GM18867 (cell line): ENCODE data around the gene CACNG5.

ENCODE experiments used
- ATAC-seq: cut with Tn5 transposase; IDR thresholded peaks from one replicate; pipeline ENCODE4 v1.9.1; 2021; ENCODE audit warnings: mild to moderate bottlenecking, moderate library complexity; ENCODE audit not compliant: unreplicated experiment

Gene CACNG5

DNA sequence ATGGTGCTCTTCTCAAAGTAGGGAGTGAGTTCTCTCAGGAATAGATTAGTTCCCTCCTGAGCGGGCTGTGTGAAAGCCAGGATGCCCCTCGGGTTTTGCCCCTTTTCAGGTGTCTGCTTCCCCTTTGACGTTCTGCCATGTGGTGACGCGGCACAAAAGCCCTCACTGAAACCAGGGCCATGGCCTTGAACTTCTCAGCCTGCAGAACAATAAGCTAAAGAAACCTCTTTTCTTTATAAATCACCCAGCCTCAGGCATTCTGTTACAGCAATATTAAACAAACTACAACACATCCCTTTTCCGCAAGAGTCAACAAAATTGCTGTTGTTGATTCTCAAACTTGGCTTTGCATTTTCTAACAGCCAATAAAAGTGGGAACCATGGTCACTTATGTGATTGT is 15.5 kb upstream of the CACNG5 start:
- no peak for ATAC-seq

- no peak for ATAC-seq
Observed at GRCh38 chr17:66822009-66822408, 12.9 kb upstream of the CACNG5 start.

- no peak for ATAC-seq
Observed at GRCh38 chr17:66826856-66827255, 8.1 kb upstream of the CACNG5 start.

- no peak for ATAC-seq
Observed at GRCh38 chr17:66829386-66829864, 5.5 kb upstream of the CACNG5 start.

GRCh38 chr17:66829883-66830282 is 5.0 kb upstream of the CACNG5 start:
- no peak for ATAC-seq

- ATAC-seq = no peak
Observed at GRCh38 chr17:66830451-66830850, 4.5 kb upstream of the CACNG5 start.

DNA sequence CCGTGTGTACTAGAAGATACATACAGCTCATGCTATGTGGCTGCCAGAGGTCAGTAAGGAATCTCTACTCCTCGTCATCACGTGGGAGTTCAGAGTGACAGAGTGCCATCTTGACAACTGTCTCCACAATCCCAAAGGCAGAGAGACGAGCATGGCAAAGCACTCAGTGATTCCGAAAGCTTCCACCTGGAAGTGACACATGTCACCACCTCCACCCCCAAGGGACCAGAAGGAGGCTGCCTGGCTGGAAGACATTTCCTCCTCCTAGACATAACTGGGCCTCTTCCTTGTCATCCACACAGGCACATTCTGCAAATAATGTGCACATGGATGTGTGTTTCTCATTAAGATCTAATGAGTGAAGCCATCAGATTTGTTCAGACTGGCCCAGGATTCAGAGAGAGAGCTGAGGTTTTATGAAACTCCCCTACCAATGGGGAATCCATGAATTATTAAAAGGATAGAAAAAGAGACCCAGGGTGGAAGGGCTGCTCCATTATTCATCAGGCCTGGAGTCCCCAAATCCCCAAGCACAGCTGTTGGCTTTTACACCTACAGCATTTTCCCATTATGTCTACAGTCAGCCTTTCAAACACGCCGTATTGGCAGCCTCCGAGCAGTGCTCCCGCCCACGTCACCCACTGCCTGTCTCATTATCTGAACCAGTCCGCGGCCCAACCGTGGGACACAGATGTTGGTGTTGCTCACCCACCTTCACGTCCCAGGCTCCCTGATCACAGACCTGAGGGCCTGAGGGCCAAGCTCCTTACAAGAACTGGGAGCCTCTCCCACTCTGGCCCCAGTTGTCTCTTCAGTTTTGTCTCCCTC is 3.3 kb upstream of the CACNG5 start:
- no peak for ATAC-seq

DNA sequence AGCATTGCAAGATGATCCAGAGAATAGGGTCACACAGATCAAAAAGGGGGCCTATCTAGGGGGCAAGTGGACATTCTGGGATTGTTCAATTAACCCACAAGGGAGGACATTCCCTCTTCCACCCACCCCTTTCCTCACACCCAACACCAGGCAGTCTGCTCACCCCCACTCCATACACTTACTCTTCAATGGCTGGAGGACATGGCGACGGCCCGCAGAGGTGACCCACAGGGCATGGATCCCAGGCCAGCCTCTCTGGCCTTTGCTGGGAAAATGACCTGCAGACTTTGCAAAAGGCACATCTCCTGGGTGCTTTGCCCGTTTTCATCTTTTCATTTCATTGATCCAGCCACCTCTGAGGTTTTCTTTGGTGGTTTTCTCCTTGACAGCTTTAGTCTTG is 1.7 kb upstream of the CACNG5 start:
- no peak for ATAC-seq

DNA sequence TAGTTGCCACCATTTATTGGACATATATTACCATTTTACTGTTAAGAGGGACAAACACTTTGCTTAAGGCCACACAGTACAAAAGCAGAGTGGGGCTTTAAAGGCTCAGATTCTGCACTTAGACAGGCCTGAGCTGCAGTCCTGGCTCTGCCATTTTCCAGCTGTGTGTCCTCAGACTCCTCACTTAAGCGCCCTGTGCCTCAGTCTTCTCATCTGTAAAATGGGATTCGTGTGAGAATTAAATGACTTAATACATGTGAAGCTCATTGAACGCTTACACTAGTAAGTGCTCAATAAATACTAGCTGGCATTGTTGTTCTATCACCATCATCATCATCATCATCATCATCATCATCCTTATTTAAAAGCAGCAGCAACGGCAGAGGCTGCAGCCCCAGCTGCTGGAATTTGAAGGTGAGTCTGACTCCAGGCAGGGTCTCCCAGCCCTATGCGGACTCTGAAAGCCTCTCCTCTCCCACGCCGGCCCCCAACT is 445 bp upstream of the CACNG5 start:
- ATAC-seq = no peak

- no peak for ATAC-seq
Observed at GRCh38 chr17:66835476-66835875, 559 bp downstream of the CACNG5 start.

DNA sequence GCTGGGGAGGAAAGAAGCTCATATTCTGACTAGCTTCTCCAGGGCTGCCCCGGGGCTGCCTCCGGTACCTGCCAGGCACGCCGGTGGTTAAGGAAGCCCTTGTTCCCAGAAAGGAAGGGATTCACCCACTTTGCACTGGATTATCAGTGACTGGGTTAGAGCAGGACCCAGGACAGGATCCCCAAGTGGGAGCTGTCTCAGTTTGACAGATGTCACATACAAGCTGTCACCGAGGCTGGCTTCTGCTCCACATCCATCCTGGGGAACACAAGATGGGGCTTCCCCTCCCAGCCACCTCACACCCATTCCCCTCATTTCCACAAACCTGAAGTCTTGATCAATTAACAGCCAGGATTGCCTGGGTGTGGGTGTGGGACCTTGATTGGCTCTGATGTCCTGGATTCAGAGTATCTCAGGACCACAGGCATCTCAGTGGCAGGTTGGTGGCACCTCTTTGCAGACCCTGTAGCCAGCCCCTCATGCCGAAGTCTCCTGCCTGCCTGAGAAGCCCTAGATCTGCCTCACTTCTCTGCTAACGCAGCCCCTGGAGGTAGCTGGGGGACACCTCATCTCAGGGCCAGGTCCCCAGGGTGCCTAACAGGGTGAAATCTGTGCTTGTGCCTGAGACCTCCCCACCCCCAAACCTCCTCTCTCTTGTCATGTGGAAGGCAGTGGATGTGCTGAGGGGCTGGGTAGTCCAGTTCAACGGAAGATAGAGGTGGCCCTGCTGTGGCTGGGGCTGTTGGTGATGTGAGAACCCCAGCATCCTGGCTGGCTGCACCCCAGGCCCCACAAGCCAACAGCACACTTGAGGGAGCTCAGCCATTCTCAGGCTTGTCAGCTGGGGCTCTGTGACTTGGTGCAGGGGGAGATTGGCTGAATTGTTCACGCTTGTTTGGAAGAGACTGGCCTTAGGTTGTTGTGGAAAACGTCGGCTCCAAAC is 1.4 kb downstream of the CACNG5 start:
- ATAC-seq = no peak

DNA sequence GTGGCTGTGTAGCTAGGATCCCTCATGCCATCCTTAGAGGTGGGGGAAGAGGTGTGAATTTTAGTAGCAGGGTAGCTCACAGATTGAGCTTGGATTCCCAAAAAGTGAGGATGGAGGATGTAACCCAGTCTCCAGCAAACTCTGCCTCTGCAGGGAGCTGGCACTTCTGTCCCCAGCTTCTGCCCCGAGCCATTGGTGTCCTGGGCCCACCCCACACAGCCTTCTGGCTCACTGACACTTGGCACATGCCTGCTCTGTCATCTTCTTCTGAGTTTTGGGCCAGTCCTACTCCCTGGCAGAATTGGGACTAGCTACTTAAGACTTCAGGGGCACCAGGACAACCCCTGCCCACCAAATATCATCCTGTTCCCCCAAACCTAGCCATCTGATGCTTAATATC is 2.3 kb downstream of the CACNG5 start:
- ATAC-seq = no peak

GRCh38 chr17:66837885-66838665 is 3.2 kb downstream of the CACNG5 start:
- no peak for ATAC-seq

GRCh38 chr17:66839616-66840015 is 4.7 kb downstream of the CACNG5 start:
- no peak for ATAC-seq

GRCh38 chr17:66840061-66840460 is 5.1 kb downstream of the CACNG5 start:
- ATAC-seq = no peak

GRCh38 chr17:66841328-66841727 is 6.4 kb downstream of the CACNG5 start:
- ATAC-seq = no peak

GRCh38 chr17:66841744-66842143 is 6.8 kb downstream of the CACNG5 start:
- no peak for ATAC-seq

GRCh38 chr17:66842505-66842904 is 7.6 kb downstream of the CACNG5 start:
- no peak for ATAC-seq

DNA sequence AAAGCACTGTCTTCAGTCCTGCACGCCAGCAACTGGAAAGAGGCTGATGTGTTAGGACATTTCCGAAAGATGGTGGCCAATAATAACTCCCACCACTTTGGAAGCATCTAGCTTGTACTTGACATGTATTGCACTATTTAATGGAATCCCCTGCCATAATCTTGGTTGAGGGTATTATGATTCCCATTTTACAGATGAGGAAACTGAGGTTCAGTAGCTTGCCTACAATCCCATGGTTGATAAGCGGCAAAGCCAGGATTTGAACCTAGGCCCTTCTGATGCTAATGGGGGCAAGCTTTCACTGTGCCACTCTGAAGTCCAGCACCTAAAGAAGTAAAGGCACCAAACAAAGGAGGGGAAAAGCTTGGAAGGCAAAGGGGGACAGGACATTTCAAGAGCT is 8.0 kb downstream of the CACNG5 start:
- no peak for ATAC-seq

- ATAC-seq = no peak
Observed at GRCh38 chr17:66843627-66844026, 8.7 kb downstream of the CACNG5 start.

- no peak for ATAC-seq
Observed at GRCh38 chr17:66847704-66848103, 12.8 kb downstream of the CACNG5 start.
